ENCODE results near the gene HOXC4.

HOXC4 gene

GRCh38 chr12:54016051-54016450 lies 37.6 kb upstream of the HOXC4 start:
- DNase-seq: no peak

DNA sequence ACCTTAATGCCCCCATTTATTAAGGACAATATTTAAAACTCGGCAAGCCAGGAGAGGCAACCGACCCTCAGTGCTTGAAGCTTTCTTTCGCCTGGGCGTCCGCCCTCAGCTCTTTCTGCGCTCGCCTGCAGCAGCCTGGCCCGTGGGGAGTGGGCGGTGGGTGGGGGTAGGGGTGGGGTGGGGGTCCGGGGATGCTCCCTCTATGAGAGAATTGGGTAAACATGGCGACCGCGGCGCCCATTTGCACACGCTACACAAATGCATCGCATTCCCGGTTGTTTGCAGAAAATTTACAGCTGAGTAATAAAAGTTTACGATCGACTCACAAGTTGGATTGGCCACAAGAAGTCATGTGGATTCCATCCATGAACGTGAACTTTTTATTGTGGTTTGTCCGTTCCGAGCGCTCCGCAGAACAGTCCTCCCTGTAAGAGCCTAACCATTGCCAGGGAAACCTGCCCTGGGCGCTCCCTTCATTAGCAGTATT lies 37.1 kb upstream of the HOXC4 start:
- peak; percentile 39 for DNase-seq

- DNase-seq: peak; percentile 73
These were observed 36.4 kb upstream of the HOXC4 start for GRCh38 chr12:54017027-54017788.

DNA sequence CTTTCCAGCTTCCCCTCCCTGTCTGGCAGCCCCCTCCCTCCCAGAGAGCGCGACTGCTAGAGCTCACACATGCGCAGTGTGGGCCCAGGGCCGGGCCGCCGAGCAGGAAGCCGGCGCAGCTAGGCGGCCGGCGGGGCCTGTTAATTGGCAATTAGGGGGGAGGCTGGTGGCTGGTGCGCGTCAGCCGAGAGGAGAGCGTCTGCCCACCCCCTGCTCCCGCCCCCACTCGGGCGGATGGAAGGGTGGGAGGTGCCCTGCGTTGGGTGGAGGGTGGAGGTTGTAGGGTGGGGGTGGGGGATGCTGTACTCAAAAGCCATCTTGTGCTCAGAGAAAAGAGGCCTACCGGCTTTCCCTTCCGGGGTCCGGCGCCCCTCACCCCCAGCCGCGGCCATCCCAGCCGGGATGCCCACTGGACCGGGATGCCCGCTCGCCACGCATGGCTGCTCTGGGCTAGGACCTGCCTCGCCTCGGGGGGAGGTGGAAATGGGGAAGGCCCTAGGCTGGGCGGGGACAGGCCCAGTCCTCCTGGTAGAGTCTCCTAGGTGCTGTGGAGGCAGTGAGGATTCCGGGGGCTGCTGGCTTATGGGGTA lies 35.7 kb upstream of the HOXC4 start:
- DNase-seq: peak; percentile 97

DNA sequence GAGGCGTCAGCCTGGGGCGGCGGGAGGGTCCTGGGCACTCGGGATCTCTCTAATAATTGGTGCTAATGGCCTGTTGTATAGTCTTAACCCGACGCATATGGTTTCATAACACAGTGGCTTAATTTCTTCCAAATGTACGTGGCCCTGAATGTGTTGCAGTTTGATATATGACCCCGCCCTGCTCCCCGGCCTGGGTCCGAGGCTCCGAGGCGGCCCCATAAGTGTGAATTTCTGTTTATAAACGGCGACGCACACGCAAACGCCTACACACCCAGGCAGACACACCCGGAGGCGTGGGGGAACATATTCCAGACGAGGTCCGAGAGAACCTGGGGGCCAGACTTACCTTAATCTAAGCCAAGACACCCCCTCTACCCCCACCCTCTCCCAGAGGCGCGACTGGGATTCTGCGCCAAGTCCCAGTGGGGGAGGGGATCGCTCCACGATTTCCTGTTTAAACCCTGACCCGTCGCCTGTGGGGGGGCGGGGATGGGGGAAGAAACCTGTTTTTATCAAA lies 35.1 kb upstream of the HOXC4 start:
- no peak for DNase-seq

GRCh38 chr12:54019091-54019811 lies 34.4 kb upstream of the HOXC4 start:
- no peak for DNase-seq

DNA sequence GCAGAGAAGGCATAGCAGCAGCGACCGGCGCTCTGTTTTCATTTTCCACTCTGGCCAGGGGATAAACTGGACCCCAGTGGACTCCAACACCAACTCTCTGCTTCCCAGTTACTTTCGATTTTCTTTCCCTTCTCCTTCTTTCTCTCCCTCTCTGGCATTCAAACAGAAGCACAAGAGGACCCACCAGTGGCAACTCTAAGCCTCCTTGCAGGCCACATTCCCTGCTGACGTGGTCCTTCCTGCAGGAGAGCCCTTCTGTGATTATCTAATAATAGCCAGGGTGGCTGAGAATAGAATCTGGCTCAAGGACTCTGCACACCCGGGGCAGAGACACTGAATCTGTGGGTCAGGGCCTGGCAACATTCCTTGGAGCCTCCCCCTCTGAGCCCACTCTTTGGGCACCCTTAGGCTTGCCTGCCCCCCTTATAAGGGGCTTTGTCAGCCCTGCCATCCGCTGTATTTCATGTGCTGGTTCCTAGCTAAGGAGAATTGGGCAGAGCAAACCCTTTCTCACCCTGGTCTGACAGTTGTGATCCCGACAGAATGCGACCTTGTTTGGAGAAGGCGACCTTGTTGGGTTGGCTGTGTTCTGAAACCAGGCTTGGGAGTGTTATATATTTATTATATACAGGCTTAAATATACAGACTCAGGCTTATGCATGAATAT lies 33.6 kb upstream of the HOXC4 start:
- DNase-seq: no peak

DNA sequence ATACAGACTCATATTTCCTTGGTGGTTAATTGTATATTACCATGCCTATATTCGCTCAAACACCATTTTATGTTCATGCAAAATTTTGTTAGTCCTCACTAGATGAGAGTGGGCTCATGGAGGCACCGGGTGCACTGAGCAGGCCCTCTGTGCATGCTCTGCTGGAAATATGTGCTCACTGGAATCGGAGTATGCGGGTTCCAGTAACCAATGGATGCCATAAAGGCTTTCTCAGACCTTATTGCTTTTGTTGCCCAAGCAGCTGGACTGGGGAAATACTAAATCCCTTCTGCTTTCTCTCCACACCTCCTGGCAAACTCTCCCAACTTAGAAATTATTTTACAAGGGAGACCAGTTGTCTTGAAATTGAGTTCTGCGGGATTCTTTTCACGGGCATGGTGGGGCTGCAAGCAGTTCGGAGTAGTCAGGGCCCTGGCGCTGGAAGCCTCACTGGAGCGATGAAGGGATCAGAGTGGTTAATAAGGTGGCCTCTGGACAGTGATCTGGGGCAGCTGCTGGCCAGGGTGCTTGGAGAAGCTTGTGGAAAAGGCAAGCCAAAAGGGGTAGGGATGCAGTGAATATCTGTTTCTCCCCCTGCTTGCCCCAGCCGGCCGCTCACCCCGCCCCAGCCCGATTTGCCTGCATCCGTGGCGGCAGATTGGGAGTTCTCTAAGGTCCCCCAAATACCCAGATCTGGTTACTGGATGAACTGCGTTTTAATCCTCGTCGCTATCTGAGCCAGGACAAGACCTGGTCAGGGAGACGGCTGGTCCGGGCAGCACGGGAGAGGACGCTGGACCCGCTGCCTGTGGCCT lies 32.8 kb upstream of the HOXC4 start:
- no peak for DNase-seq

DNA sequence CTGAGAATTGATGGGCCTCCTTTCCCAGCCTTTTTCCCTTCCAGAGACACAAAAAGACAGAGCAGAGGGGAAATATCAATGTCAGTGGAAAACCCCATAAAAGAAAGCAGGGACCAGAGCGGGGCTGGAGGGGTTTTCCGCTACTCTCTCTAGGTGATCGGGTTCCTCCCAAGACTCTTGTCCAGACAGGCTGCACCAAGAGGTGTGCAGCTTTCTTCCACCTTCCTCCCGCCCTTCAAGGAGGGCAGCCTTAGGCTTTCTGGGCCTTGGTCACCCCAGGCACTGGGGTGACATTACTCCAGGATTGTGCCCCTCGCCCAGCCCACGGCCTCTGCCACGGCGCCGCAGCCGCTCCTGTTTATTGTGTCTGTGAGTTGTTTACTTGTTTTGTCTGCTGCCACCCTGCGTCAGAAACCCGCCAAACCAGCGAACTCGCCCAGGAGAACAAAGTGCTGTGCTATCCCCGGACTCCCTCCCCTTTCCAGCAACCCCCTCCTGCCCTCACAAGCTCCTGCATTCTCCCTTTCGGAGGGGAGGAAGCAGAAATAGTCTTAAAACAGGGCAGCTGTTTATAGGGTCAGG lies 32.1 kb upstream of the HOXC4 start:
- no peak for DNase-seq

- DNase-seq: no peak
These were observed 30.4 kb upstream of the HOXC4 start for GRCh38 chr12:54022960-54023884.

GRCh38 chr12:54024127-54024526 lies 29.5 kb upstream of the HOXC4 start:
- no peak for DNase-seq

GRCh38 chr12:54024581-54025305 lies 28.9 kb upstream of the HOXC4 start:
- no peak for DNase-seq

DNA sequence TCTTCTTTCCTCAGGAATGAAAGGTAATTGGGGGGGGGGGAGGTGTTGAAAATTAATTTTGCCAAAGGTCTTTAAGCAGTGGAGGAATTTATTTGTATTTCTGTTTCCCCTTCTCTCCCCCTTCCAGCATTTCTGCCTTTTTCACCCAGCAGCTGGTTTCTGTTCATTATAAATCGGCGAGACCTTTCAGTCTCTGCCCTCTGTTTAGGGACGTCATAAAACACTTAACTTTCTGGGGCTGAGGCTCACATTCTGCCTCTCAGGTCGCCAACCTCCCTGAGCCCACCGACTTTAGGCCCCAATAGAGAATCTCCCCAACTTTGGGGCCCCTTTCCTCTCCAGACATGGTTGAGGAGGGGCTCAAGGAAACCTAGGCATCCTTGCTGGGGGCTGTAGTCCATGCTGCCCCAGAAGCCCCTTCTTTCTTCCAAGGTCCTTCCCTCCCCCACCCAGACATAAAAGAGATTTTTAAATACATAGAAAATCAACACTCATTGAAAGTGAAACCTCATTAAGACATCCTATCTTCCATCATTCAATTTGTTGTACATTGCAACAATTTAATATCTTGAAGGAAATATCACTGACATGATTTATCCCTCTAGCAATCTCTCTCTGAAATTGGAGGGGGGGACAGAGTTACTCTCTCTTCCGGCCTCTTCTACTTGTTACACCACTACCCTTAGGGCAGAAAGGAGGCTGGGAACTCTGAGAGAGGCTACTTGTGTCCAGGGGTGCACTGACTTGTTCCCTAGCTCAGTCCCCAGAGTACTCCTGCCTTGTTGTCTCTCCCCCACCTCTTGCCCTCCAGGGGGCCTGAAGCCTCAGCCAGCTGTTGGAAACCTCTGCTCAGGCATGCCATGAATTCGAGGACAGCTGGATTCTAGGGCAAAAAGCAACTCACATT lies 27.9 kb upstream of the HOXC4 start:
- no peak for DNase-seq

DNA sequence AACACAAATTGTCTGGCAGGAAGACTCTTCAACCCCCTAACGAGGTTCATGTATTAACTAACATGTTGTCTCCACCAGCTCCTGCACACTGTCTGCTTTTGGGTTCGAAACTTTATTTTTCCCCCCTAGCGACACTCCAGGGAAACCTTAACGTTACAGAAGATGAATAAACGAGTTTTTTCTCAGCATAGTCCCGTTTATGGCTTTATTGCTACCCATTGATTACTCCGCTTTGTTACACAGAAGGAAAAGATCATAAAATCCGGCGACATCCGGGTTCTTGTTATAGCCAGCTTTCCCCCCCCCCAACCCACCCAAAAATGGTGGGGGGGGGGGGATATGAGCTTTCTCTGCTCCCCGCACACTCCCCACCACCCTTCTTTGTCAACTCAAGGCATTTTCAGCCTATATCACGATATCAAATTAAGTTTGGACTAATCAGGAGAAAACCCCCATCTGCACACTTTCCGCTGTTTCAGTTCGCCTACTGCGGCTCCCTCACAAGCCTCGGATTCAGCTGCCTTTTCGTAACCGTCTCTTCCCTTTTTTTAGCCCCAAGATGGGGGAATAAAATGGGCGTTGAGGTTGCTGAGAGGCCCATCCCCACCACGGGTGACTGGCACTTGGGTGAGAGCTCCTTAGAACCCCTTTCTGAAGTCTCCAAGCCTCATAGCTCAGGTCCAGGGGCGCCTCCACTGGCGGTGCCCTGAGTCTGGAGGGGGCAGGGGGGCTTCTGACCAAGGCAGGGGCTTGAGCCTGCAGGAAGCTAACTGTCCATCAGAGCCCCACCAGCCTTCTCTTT lies 26.8 kb upstream of the HOXC4 start:
- no peak for DNase-seq

- no peak for DNase-seq
These were observed 26.2 kb upstream of the HOXC4 start for GRCh38 chr12:54027442-54027786.

DNA sequence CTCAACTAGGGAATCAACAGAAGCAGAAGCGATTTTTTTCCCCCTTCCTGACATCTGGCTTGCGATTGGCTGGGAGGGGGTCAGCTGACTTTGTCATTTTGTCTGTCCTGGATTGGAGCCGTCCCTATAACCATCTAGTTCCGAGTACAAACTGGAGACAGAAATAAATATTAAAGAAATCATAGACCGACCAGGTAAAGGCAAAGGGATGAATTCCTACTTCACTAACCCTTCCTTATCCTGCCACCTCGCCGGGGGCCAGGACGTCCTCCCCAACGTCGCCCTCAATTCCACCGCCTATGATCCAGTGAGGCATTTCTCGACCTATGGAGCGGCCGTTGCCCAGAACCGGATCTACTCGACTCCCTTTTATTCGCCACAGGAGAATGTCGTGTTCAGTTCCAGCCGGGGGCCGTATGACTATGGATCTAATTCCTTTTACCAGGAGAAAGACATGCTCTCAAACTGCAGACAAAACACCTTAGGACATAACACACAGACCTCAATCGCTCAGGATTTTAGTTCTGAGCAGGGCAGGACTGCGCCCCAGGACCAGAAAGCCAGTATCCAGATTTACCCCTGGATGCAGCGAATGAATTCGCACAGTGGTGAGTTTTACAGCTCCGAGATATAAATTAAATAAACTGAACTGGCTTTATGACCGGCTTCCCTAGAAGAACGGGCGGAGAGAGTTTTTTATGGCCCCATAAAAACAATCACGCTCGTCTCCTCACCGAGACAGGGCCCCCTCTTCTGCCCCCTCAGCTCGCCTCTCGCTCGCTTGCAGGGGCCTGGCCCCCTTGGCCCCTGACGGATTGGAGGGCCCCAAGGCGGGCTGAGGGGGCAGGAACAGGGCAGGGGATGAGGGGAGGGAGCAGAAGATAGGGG lies 25.1 kb upstream of the HOXC4 start, which contains the start of gene HOXC6:
TSS of gene HOXC6 (plus strand) at position 127 of the 888 bp plus-strand sequence. CDS start at position 209, 82 bp downstream.
- DNase-seq: peak; percentile 11

All from NCI-H2171 (cell line).